Caco-2 (cell line): ENCODE measurements around the gene AMOTL1. TPM values are rescaled to one million over a fixed set of nuclear protein-coding genes. Genes with fewer than 3 reads are reported as not detected.

Source experiments
- BruUV-seq: library from RNA; stranded (reverse); fragments of 400-500 nt; replicated peaks from 2 replicates; lab custom pipeline; 2021; lab: Mats Ljungman, UMichigan
- CTCF ChIA-PET: fragments of 300-600 bp; sonication (Branson Sonifier 250); formaldehyde crosslinking; loops from one replicate; lab custom pipeline; 2022; ENCODE audit warnings: antibody characterized with exemption; lab: Charles Lee
- POLR2A ChIA-PET: fragments of 300-600 bp; sonication (Branson Sonifier 250); formaldehyde crosslinking; loops from one replicate; lab custom pipeline; 2022; ENCODE audit warnings: antibody characterized with exemption; lab: Charles Lee
- DNase-seq, 2 experiments: peaks; one replicate each; pipeline versions ENCODE4 v3.0.0 to v3.0.0-alpha.2; 2020 to 2022
- H3K27me3 ChIP-seq: replicated peaks from 2 replicates; pipeline ENCODE4 v1.6.0; 2011; ENCODE audit warnings: low read length; ENCODE audit not compliant: control insufficient read depth, insufficient read depth
- H3K36me3 ChIP-seq: 2 replicates; pipeline ENCODE4 v1.5.1; 2011; ENCODE audit warnings: low read length; ENCODE audit not compliant: control insufficient read depth, insufficient read depth
- H3K4me1 ChIP-seq: fragments of 250-450 bp; sonication (Bioruptor Pico); 2 replicates; pipeline ENCODE4 v1.5.1; 2020; ENCODE audit warnings: mild to moderate bottlenecking
- H3K4me3 ChIP-seq: 2 replicates; pipeline ENCODE4 v1.5.1; 2011; ENCODE audit warnings: low read depth, mild to moderate bottlenecking, control low read depth, low read length
- H3K9me3 ChIP-seq: fragments of 250-450 bp; sonication (Bioruptor Pico); 2 replicates; pipeline ENCODE4 v1.5.1; 2020; ENCODE audit warnings: mild to moderate bottlenecking, moderate library complexity
- H3K27ac Mint-ChIP-seq: one replicate; pipeline ENCODE4 v1.8.0; 2022; ENCODE audit warnings: mixed read lengths; ENCODE audit not compliant: unreplicated experiment
- H3K27me3 Mint-ChIP-seq: one replicate; pipeline ENCODE4 v1.8.0; 2022; ENCODE audit warnings: mixed read lengths; ENCODE audit not compliant: insufficient read depth, unreplicated experiment
- H3K36me3 Mint-ChIP-seq: one replicate; pipeline ENCODE4 v1.8.0; 2022; ENCODE audit warnings: mild to moderate bottlenecking, mixed read lengths; ENCODE audit not compliant: insufficient read depth, unreplicated experiment
- H3K4me1 Mint-ChIP-seq: one replicate; pipeline ENCODE4 v1.8.0; 2022; ENCODE audit warnings: low read depth, mixed read lengths; ENCODE audit not compliant: unreplicated experiment
- H3K4me3 Mint-ChIP-seq: one replicate; pipeline ENCODE4 v1.8.0; 2022; ENCODE audit warnings: mild to moderate bottlenecking, moderate library complexity, mixed read lengths; ENCODE audit not compliant: unreplicated experiment
- H3K9me3 Mint-ChIP-seq: one replicate; pipeline ENCODE4 v1.8.0; 2022; ENCODE audit warnings: mixed read lengths; ENCODE audit not compliant: unreplicated experiment
- CTCF ChIP-seq, 2 experiments: fragments of 200-600 bp in 1 of 2; IDR thresholded peaks; 1 replicate in 1 of 2; 2 replicates in 1 of 2; pipeline versions ENCODE4 v1.5.1 to v1.8.0; 2011 to 2022; ENCODE audit warnings: antibody characterized with exemption in 1 of 2, control low read depth in 1 of 2, inconsistent platforms in 1 of 2, low read depth in 1 of 2, low read length in 1 of 2, mild to moderate bottlenecking in 1 of 2, moderate library complexity in 1 of 2; ENCODE audit not compliant: insufficient read depth in 1 of 2, severe bottlenecking in 1 of 2, unreplicated experiment in 1 of 2
- intact Hi-C: fragments of 100-400 bp; cut with micrococcal nuclease; formaldehyde crosslinking; loops from one replicate; pipeline ENCODE4 v1.10.0; 2022; ENCODE audit not compliant: unreplicated experiment
- total RNA-seq: library from RNA; stranded (reverse); gene quantifications from 2 replicates; pipeline ENCODE4 v1.2.3, GENCODE V29; 2022

AMOTL1 gene
- total RNA-seq, 1 experiment from 2014 or later, result 60.8 TPM

- DNase-seq, result no peak
- BruUV-seq, result no TSS peak
- ChIA-PET CTCF (interaction anchor here (0.6 to 1.1 kb wide), 3 partner anchors 16 to 30 kb away, joined by 3 to 7 read pairs (median 4); no protein-coding TSS in a partner anchor), POLR2A (interaction anchor here (0.6 kb wide), 1 partner anchor 136 kb away, joined by 3 read pairs; no protein-coding TSS in a partner anchor)
- no peaks in the 10 kb centered on the region for H3K9me3 Mint-ChIP-seq
- Histone ChIP-seq H3K9me3 (no peaks in the 10 kb centered on the region), H3K4me1 (peaks cover 16% of the 10 kb centered on the region), H3K27me3 (no peaks in the 10 kb centered on the region), H3K4me3 (no peak overlapping the region), H3K36me3 (no peaks in the 10 kb centered on the region)
- H3K27me3 Mint-ChIP-seq, result no peaks in the 10 kb centered on the region
- H3K4me3 Mint-ChIP-seq, result no peak overlapping the region
- H3K4me1 Mint-ChIP-seq, result peaks cover 15% of the 10 kb centered on the region
- no peaks in the 10 kb centered on the region for H3K36me3 Mint-ChIP-seq
- H3K27ac Mint-ChIP-seq, result no peak overlapping the region
- intact Hi-C loops, result loop anchor here (2.0 kb wide), 1 partner anchor 53 kb away; no protein-coding TSS in a partner anchor
- TF ChIP-seq CTCF (IDR thresholded peaks at IDR 0.05; ENCODE audit: insufficient read depth in 1 of 2, low read depth in 1 of 2, low read length in 1 of 2, severe bottlenecking in 1 of 2, unreplicated experiment in 1 of 2), result no peak
These were observed 8.6 kb upstream of the AMOTL1 start for GRCh38 chr11:94759522-94759921.

DNA sequence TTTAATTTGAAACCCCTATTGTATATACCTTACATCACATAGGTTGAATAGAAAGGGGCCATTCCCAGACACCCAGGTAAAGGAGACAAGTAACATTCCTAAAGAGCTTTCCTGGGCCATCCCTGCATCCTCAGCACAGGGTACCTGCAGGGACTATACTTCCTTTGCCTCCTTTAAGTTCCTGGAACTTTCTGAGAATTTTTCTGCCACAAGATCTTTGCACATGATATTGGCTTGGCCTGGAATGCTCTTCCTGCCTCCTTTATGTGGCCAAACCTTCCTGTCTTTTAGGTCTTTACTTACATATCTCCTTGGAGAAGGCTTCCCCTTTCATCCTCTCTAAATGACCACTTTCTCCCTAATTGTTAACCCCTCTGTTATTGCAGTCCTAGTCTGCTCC is 7.9 kb upstream of the AMOTL1 start:
- no peaks in the 10 kb centered on the region for H3K36me3 ChIP-seq
- Mint-ChIP-seq H3K27me3 (no peaks in the 10 kb centered on the region), H3K36me3 (no peaks in the 10 kb centered on the region), H3K9me3 (no peaks in the 10 kb centered on the region), H3K4me1 (peaks cover 12% of the 10 kb centered on the region), H3K27ac (no peak overlapping the region), H3K4me3 (no peak overlapping the region)
- intact Hi-C loops, result no loop called here
- no peak for TF ChIP-seq CTCF (IDR thresholded peaks at IDR 0.05; ENCODE audit: insufficient read depth in 1 of 2, low read depth in 1 of 2, low read length in 1 of 2, severe bottlenecking in 1 of 2, unreplicated experiment in 1 of 2)
- no peak overlapping the region for H3K4me3 ChIP-seq
- BruUV-seq, result no TSS peak
- no peaks in the 10 kb centered on the region for H3K27me3 ChIP-seq
- ChIA-PET CTCF (interaction anchor here (0.7 to 1.1 kb wide), 2 partner anchors 29 to 137 kb away, joined by 3 read pairs; no protein-coding TSS in a partner anchor), POLR2A (no interaction called here)
- peaks cover 12% of the 10 kb centered on the region for H3K4me1 ChIP-seq
- no peaks in the 10 kb centered on the region for H3K9me3 ChIP-seq
- no peak for DNase-seq

DNA sequence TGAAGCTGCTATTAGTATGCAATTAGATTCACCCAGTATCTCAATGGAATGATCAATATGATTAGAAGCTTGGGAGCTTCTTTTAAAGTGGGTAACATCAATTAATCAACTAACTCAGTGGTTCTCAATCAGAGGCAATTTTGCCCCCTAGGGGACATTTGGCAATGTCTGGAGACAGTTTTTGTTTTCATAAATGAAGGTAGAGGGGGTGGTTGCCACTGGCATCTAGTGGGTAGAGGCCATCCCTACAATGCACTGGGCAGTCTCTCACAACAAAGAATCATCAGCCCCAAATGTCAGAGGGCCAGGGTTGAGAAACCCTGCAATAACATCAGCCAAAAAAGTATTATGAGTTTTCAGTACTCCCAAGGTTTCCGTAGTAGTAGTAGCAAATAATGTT is 5.9 kb upstream of the AMOTL1 start:
- H3K4me1 Mint-ChIP-seq, result peaks cover 12% of the 10 kb centered on the region
- DNase-seq, result peak in 1 of 2 experiments; percentile 58

More for the DNA sequence above, 5.9 kb upstream of the AMOTL1 start:
- intact Hi-C loops, result loop anchor here (1.0 kb wide), 2 partner anchors 21 to 139 kb away; no protein-coding TSS in a partner anchor
- Histone ChIP-seq H3K4me1 (peaks cover 31% of the 10 kb centered on the region), H3K27me3 (no peaks in the 10 kb centered on the region), H3K36me3 (no peaks in the 10 kb centered on the region), H3K4me3 (no peak overlapping the region), H3K9me3 (no peaks in the 10 kb centered on the region)
- Mint-ChIP-seq H3K36me3 (no peaks in the 10 kb centered on the region), H3K27me3 (no peaks in the 10 kb centered on the region), H3K9me3 (no peaks in the 10 kb centered on the region), H3K4me3 (no peak overlapping the region), H3K27ac (no peak overlapping the region)
- peak; percentile 49 to 73 for TF ChIP-seq CTCF (IDR thresholded peaks at IDR 0.05; ENCODE audit: insufficient read depth in 1 of 2, low read depth in 1 of 2, low read length in 1 of 2, severe bottlenecking in 1 of 2, unreplicated experiment in 1 of 2)
- ChIA-PET CTCF (interaction anchor here (0.5 to 1.3 kb wide), 4 partner anchors 14 to 139 kb away, joined by 3 to 10 read pairs (median 4); no protein-coding TSS in a partner anchor), POLR2A (no interaction called here)
- BruUV-seq, result no TSS peak
